Measurements from ENCODE around the gene MELTF.

Gene MELTF

DNA sequence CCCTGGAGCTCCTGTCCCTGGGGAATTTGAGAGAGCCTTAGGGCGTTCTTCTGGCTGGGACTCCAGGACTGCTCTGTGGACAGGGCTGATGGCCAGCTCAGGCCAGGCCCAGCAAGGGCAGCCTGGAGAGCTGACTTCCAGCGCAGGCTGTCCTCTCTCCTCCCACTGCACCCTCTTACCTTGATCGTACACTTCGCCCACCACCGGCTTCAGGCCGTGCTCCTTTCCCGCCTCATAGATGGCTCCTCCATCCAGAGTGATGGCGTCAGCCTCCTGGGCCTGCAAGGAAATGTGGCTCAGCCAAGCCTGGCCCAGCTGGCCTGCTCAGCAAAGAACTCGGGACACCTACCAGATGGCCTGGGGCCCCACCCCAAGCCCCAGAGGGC, 3.1 kb downstream of the MELTF start:
- no peak for DNase-seq

DNA sequence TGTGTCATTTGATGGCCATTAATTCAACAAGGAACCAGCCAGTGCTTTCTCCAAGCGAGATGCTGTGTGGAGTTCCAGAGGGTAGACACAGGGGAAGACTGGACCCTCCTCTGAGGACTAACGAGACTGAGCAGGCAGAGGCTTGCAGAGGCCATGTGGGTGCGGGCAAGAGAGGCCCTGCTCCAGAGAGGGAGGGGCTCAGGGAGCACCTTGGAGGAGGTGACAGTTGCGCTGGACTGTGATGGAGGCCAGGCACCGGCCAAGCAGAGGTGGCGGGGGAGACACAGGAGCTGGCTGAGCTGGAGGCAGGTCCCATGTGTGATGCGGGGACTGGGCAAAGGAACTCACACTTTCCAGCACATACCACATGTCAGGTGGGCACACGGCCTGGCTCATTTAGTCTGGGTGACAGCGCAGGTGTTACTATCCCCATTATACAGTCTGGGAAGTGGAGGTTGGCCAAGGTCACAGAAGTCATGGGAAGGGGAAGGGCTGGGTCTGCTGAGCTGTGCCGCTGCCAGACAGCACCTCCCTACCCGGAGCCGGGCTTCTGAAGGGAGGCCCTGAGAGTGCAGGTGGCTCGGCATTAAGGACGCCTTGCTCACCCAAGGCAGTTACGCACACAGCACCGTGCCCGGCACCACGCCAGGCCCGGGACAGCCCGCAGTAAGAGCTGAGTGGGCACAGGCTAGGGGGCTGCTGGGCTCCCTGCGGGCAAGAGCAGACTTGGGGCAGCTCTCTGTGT, 3.7 kb downstream of the MELTF start:
- no peak for DNase-seq

DNA sequence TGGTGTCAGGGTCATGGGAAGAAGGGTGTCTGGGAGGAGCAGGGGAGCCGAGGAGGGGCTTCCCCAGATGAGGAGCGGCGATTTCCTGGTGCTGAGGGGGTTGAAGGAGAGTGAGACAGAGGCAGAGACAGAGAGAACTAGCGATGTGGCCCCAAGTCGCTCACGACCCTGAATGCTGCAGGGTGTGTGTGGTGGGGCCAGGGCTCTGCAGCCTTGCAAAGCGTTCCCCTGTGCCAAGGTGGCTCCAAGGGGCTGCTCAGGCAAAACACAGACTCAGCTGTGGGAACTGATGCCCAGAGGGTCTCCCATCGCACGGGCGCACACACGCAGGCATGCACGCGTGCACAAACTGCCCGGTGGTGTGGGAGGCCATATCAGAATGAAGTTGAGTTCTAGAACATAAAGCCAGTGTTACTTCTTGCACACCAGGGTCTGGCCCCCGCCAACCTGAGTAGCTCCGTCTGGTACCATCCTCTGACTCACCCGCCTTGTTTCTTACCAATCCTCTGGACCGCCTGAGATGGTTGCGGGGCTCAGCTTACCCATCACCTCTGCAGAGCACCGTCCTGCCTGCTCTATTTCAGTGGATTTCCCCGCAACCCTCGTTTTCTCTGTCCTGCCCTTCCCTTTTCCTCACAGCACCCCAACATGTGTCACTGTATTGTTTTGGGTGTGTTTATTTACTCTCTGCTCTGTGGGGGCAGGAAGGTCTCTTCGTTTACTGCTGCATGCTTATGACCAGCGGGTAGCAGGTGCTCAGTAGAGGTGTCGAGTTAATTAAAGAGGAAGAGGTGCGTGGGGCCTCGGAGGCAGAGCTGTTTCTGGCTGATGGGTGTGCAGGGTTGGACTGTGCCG, 4.5 kb downstream of the MELTF start:
- DNase-seq = no peak

DNA sequence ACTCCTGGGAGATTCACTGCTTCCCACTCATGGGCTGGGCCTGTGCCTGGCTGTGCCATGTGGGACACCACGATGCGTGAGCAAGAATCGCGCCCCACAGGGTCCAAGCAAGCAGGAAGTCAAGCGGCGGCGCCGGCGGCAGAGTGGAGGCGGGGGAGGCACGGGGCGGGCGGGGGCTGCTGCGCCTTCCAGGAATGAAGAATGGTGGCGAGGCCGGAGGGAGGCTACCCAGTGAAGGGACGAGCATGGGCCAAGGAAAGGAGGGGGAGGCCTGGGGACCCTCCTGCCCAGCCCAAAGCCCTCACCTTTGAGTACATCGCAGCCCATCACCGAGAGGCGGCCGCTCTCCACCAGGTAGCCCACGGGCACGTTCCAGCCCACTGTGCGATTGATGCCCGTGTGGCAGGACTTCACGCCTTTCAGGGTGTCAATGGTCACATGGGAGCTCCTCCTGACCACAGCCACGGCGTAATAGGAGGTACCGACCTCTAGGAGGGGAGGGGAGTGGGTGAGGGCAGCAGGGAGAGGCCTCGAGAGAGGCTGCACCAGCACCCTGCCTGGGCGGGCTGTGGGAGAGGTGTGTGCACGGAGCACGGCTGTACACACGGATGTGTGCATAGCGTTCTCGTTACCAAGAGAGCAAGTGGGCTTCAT, 5.5 kb downstream of the MELTF start:
- DNase-seq = no peak

DNA sequence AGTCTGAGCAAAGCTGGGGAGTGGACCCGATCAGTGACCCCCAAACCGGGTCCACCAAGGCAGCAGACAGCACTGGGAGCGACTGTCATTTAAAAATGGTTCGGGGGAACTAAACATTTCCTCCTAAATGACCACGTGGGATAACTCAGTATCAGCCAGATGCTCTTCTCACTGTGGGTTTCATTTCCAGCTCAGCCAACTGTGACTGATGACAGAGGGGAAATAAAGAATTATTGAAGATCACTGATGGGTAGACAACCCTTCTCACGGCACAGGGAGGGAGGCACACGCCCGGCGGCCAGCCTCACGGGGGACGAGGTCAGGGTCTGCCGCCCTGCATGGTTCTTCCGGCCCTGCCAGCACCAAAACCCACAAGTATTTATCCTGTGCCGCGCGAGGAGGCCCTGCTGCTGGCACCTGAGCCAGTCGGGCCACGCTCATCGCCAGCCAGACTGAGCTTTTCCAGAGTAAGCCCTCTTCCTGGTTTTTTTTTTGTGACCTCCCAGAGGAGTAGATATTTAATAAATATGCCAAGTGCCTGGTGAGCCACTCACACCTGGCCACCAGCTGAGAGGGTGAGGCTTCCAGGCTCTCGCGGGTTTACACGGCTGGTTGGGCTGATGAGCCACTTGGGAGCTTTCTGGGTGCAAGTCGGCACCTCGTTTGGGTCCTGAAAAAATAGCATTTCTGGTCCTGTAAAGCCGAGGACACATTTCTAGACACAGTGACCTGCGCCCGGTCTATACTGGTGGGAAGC, 6.2 kb downstream of the MELTF start:
- DNase-seq = no peak

DNA sequence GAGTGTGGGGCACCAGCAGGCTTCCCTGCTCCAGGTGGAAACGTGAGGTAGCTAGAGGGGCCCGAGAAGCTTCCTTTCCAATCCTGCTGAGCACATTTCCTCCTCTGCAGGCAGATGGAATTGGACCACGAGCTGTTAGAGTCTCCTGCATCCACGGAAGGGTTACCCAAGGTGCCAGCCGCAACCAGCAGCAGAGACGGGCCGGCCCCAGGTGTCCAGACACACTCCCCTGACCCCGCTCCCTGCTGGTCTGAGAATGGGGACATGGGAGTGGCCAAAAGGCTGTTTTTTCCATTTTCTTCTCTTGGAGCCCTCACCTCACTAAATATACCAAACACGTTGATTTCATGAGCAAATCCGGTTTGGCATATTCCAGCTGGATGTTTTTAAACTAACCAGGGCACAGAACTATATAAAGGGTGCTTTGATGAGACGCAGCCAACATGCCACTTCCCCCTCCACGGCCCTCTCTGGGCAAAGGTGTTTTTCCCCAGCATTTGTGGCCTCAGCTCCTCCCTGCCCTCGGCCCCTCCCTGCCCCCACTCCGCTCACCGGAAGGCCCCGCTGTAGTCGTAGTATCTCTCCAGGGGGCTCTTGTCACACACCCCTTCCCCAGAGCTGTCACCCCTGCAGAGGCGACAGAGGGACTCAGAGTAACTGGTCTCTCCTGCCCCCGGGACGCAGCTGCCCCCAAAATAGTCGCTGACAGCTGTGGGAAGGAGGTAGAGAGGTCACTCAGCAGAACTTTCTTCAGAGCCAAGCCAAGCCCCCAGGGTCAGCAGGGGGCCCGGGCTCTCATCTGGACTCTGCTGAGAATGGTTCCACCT, 7.0 kb downstream of the MELTF start:
- no peak for DNase-seq

DNA sequence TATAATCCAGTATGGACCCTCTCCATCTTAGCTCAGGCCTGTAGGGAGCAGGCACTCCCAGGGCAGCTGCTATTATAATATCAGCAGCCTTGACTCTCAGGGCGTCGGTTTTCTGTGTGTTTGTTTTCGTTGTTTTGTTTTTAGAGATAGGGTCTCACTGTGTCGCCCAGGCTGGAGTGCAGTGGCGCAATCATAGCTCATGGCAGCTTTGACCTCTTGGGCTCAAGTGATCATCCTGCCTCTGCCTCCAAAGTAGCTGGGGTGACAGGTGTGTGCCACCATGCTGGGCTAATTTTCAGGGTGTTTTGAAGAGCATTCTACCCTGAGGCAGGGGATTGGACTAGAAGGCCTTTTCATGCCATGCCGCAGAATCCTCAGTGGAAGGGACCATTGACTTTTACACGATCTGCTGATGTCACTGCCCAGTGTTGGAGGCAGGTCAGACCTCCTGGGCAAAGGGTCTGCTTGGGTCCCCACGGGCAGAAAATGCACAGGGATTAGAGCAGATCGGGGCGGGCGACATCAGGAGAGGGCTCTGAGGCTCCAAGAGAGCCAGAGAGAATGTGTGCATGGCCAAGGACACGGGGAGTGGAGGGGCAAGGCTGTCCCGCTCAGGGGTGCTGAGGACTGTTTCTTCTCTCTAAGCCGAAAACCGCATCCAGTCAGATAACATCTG, 7.8 kb downstream of the MELTF start:
- DNase-seq = no peak

DNA sequence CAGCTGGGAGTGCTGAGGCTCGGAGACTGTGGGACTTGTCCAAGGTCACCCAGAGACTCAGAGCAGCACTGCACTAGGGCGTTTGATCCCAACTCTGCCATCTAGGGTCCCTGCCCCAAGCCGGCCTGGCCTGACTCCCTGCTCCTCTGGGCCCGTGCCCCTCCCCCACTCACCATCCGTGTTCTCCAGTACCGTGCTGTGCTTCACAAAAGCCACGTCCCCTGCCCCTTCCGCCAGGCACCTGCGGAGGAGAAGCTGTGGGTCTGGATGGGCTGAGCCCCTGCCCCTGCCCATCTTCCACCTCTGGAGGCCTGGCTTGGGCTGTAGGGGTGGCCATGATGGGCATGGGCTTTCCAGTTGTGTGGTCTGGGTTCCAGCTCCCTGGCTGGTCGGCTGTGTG, 8.4 kb downstream of the MELTF start:
- no peak for DNase-seq

DNA sequence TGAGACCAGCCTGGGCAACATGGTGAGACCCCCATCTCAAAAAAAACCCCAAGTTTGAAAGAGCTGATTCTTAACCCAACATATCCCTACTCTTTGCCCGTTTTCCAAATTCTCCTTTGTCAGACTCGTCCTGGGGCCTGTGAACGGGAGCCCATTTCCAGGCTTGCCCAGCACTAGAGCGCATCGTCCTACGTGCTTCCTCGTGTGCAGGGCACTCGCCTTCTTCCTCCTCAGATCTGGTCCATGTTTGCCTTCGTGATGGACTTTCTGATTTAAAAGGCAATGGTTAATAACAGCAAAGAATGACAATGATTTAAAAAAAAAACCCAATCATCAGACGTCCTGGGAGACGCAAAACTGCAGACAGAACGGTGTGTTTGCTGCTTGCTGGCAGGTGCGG, 10.1 kb downstream of the MELTF start:
- DNase-seq = no peak

DNA sequence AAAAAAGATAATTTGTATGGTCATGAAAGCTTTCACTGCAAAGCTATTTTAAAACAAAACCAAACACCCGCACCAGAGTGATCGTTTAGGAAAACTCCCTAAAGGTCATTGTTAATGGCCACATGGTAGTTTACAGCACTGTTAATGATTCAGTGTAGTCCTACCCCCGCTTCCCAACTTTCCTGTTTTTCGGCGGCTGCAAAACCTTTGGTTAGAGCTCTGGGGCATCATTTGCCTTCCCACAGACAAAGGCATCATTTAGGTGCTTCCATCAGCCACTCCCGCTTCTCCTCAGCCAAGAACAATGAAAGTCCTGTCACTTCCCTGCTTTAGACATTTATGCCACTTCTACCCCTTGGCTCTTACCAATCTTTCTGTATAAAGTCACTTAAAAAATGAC, 10.6 kb downstream of the MELTF start:
- DNase-seq = no peak

DNA sequence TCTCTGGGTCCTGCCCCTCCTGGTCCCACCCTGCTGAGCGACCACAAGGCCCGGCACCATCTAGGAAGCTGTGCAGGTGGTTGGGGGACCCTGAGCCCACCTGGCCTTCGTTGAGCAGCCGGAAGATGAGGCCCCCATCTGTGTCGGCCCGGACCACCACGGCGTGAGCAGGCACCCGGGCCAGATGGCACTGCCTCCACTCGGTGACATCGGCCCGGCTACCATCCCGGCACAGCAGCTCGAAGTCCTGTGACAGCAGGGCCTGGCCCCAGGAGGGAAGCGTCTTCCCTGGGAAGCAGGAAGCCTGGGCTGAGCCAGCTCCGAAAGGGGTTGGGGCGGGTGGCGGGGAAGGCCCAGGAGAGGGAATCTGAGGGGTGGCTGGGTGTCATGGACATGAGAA, 12.6 kb downstream of the MELTF start:
- no peak for DNase-seq

DNA sequence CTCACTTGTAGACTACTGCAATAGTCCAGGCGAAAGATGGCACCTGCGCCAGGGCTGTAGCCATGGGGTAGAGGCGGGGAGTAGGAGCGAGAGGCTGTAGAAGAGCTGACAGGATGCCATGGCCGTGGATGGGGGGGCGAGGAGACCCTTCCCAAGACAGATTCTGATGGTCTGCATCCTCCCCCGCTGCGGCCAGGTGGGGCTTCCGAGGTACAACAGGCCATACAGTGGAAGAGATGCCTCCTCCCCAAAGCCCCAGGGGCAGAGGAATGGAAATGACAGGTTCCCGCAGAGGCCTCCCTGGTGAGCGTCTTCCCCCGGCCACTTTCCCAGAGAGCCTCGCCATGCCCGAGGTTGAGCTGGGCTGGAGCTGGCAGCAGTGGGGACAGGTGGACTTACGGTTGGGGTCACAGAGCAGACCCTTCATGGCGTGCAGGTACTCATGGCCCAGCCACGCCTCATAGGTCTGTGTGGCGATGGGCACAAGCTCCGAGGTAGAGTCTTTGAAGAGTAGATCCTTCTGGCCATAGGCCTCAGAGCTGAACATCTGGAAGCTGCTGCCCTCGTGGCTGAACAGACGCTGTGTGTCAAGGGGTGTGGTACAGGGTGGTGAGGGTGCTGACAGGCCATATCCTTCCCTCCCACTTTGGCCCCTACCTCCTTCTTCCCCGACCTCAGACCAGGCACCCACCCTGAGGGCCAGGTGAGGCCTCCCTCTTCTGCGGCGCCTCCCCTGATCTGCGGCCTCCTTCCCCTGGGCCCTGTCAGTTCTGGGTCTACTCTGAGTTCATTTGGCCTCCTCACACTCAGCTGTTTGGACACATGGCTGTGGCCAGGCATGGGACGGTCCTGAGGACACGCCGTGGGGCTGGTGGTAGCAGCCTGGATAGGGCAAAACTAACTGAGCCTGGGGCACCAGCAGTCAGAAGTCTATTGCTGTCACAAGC, 13.6 kb downstream of the MELTF start:
- DNase-seq = no peak

DNA sequence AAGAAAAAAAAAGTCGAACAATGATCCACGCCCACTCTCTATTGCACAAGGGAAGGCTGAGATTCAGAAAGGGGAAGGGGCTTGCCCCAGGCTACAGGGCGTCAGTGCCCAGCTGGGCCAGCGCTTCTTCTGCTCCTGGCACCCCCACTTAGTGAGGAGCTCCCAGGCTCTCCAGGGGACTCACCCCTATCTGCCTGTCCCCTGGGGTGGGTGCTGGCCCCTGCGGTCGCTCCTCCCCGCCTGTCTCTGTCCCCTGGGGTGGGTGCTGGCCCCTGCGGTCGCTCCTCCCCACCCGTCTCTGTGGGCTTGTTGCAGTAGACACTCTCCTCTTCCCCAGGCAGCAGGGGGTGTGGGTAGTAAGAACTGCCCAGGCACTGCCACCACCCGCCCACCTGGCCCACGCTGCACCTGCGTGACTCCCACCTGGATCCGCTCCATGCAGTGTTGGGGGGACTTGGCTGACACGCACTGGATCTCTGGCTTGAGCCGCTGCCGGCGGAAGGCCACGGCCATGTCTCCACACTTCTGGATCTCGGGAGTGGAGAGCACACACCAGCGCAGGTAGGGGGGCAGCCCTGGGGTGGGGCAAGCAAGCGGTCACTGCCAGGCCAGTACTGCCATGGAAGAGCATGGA, 14.6 kb downstream of the MELTF start:
- DNase-seq = no peak

DNA sequence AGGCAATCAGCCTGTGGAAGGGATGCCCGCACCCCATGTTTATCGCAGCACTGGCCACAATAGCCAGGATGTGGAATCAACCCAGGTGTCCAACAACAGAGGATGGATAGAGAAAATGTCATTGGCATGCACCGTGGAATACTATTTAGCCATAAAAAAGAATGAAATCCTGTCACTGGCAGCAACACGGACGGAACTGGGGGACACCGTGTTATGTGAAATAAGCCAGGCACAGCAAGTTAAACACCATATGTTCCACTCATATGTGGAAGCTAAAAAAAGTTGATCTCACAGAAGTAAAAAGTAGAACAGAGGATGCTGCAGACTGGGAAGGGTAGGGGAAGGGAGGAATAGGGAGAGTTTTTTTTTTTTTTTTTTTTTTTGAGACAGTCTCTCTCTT, 15.6 kb downstream of the MELTF start:
- no peak for DNase-seq

DNA sequence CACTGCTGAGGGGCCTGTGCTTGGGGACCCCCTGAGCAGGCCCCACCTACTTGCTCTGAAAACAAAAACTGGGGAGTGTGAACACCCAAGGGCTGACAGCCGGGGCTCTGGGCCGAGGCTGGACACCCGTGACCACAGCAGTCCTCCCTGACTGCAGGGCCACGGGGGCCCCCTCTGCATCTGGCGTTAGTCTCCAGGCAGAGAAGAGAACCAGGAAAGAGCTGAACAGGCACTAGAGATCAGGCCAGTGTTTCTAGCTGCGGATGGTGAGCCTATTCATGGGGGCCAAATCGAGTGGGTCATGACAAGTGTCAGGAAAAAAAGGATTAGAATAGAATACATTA, 17.1 kb downstream of the MELTF start:
- DNase-seq = no peak

DNA sequence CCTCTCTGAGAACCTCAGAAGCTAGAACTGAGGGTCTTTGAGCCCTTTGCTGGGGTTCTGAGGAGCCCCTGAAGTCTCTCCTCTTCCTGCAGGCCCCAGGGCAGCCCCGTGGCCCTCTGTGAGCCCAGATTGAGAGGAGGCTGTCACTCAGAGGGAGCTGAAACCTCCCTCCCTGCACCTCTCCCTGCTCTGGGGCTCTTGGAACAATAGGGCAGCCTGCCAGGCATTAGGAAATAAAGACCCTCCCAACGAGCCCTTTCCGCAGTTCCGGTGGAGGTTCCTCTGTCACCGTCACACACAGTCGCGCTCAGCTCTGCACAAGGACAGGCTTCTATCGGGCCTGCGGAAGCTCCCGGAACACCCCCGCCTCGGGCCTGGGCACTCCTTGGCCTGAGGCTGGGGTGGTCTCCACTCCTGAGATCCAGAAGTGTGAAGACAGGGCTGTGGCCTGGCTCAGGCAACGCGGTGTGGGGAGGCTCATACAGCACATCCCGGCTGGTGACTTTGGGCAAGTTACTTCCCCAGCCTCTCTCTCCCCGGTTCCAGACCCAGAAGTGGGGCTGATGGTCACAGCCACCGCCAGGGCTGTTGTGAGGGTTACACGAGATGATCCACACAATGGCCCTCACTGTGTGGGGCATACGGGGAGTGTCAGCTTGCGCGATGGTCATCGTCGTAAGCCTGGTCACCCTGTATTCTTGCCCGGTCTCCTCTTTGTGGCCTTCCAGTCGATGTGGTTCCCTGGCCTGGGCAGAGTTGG, 17.7 kb downstream of the MELTF start:
- DNase-seq = no peak

DNA sequence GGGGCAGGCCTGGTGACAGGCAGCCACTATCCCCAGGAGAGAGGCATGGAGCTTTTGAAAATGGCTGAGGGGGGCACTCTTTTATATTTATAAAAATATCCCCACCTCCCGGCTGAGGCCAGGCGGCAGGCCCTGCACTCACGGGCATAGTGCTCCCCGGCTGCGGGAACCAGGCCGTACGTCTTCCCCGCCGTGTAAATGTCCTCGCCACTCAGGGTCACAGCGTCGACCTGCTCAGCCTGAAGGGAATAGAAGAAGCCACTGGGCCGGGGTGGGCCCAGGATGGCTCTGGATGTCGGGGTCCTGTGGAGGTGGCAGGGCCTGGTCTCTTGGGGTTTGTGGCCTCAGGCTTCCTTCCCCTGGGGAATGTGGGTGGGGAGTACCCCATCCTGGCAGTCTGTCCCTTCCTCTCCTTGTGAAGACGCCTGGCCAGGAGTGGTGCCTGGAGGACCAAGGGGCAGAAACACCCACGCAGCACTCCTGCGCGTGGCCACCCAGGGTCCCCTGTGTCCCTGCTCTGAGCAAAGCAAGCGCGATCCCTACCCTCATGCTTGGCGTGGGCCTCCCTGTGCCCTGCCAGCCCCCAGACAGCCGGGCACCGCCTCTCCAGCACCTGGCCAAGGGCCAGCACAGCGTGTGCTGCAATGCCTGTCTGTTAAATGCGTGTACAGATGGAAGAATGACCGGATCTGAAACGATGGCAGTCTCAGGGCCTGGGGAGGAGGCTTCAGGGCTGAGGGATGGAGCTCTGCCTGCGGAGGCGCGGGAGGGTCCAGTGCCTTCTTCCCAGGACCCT, 18.9 kb downstream of the MELTF start:
- no peak for DNase-seq

DNA sequence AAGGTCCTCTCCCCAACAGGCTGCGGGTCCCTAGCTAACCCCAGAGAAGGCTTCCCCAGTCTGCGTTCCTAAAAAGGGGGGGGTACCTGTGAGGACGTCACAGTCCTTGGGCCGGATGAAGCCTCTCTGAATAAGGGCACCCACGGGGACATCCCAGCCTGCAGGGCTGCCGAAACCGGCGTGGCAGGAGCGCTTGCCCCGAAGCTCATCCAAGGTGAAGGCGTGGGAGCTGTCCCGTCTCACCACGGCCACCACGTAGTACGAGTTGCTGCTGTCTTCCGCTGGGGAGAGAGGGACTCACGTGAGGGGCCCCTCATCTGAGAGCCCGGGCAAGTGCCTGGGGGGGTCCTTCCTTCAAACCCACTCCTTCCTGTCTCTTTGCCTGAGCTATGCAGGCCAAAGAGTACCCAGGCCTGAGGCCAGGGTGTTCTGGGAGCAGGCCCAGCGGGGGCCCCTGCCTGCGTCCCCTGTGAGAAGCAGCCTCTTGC, 20.0 kb downstream of the MELTF start:
- DNase-seq = no peak
